Stomach smooth muscle (tissue), 2 donors: Measurements from ENCODE around the gene ZIK1.

Experiments
- H3K27ac ChIP-seq: one replicate; pipeline ENCODE4 v1.7.0; 2013; ENCODE audit warnings: mild to moderate bottlenecking, low read length, inconsistent platforms
- H3K27me3 ChIP-seq, 2 donors: one replicate each; pipeline ENCODE4 v1.7.0; 2013; ENCODE audit warnings: low read length in 2 of 2; ENCODE audit not compliant: insufficient read depth in 2 of 2, control insufficient read depth in 1 of 2
- H3K36me3 ChIP-seq, 2 donors: one replicate each; pipeline ENCODE4 v1.7.0; 2013; ENCODE audit warnings: low read length in 2 of 2; ENCODE audit not compliant: control insufficient read depth in 2 of 2, insufficient read depth in 2 of 2
- H3K4me1 ChIP-seq: one replicate; pipeline ENCODE4 v1.7.0; 2013; ENCODE audit warnings: low read length; ENCODE audit not compliant: control insufficient read depth, insufficient read depth
- H3K4me3 ChIP-seq, 2 donors: one replicate each; pipeline ENCODE4 v1.7.0; 2013; ENCODE audit warnings: low read length in 2 of 2
- H3K9ac ChIP-seq, 2 donors: one replicate each; pipeline ENCODE4 v1.7.0; 2013; ENCODE audit warnings: low read length in 2 of 2, mild to moderate bottlenecking in 1 of 2
- H3K9me3 ChIP-seq, 2 donors: one replicate each; pipeline ENCODE4 v1.7.0; 2013; ENCODE audit warnings: low read length in 2 of 2; ENCODE audit not compliant: control insufficient read depth in 2 of 2
- donor health status: healthy.
- donor health status: Pancreatic carcinoma.

Gene ZIK1

DNA sequence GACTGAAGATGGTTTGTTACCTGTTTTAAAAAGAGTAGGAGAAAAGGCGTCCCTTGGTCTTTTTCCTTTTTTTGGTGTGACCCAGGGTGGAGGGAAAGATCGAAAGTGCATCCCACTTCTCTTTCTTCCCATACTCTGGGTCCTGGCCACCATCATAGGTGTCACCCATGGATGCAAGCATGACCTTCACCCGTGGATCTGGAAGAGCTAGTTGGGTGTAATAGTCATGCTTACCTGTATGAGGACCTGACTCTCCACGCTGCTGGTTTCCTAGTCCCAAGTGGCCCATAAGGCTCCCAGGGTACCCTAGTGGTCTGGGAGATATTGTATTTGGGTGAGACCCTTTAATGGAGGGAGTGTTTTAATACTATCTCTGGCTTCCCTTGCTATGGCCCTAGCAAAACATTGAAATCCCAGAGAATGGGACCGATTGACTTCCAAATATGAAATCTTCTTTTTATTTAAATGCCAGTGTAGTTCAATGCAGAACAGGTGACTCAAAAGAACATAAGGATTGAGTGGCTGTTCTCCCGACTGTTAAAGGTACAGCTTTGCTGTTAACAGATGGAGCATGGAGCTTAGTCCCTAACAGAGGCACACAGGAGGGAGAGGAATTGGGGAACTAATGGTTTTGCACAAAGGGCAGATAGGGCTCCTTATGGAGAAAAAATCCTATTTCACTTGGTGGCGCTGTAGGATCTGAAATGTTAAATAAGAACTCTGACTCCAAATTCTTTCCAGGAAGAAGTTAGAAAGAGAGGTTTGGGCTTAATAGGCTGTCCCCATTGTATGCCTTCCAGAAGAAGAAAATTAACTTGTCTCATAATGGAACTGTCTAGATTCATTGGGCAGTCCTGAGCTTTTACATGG lies 17.3 kb upstream of the ZIK1 start:
- Histone ChIP-seq H3K27me3 (no peaks in the 10 kb centered on the region), H3K9ac (no peak overlapping the region), H3K36me3 (peaks cover 2 to 7% of the 10 kb centered on the region in 2 donors), H3K4me1 (no peaks in the 10 kb centered on the region), H3K27ac (no peak overlapping the region), H3K4me3 (no peak overlapping the region), H3K9me3 (peaks cover 41 to 58% of the 10 kb centered on the region in 2 donors)

DNA sequence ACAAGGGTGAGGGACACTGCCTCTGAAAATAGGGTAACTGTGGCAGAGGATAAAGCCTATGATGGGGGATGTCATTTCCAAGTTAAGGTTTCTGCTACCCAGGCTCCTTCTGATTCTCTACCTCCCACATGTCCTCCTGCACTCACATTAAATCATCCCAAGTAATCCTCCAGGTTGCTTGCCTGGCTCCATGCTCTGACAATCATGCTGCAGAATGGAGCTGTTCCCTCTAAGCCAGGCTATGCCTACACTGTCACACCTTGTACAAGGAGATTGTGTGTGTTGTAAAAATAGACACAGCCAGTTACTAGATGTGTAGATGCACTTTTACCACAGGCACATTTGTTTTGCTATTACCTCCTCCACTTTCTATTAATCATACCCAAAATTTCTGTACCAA lies 13.2 kb upstream of the ZIK1 start:
- H3K9ac ChIP-seq: no peak overlapping the region
- peaks cover 74 to 91% of the 10 kb centered on the region in 2 donors for H3K9me3 ChIP-seq
- peaks cover 43 to 48% of the 10 kb centered on the region in 2 donors for H3K36me3 ChIP-seq

DNA sequence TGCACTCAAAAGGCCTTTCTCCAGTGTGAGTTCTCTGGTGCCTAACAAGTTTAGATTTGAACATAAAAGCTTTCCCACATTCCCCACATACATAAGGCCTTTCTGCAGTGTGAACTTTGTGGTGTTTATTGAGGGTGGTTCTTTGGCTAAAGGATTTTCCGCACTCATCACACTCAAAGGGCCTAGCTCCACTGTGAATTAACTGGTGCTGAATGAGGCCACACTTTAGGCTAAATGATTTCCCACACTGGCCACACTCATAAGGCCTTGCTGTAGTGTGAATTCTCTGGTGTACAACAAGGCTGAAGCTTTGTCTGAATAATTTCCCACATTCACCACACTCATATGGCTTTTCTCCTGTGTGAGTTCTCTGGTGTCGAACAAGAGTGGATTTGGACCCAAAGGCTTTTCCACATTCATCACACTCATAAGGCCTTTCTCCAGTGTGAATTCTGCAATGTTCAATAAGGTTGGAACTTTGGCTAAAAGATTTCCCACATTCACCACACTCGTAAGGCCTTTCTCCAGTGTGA lies 11.5 kb upstream of the ZIK1 start:
- H3K4me3 ChIP-seq: peak overlapping the region in 1 of 2 donors; percentile 41
- no peaks in the 10 kb centered on the region for H3K27me3 ChIP-seq
- H3K9ac ChIP-seq: no peak overlapping the region
- H3K27ac ChIP-seq: no peak overlapping the region
- peaks cover 53 to 55% of the 10 kb centered on the region in 2 donors for H3K36me3 ChIP-seq
- peaks cover 74 to 86% of the 10 kb centered on the region in 2 donors for H3K9me3 ChIP-seq
- peaks cover under 1% of the 10 kb centered on the region for H3K4me1 ChIP-seq

More for the DNA sequence above, 13.2 kb upstream of the ZIK1 start:
- Histone ChIP-seq H3K27me3 (no peaks in the 10 kb centered on the region), H3K4me1 (no peaks in the 10 kb centered on the region), H3K4me3 (no peak overlapping the region), H3K27ac (no peak overlapping the region)

DNA sequence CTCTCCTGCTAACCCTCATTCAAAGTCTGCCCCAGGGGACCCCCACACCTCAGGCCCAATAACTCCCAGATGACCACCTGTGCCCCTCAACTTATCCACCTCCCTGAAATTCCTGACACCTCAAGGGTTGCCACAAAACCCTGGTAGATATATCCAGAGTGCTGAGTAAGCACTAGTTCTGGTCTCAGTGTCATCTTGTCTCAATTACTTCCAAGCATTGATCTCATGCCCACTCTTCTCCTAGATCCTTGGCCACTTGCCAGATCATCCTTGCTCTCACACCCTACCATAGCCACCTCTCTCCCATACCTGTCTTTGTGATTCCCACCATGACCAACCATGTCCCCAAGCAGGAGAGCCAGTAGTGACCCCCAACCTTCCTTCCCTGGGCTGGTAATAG lies 7.3 kb upstream of the ZIK1 start:
- H3K9ac ChIP-seq: no peak overlapping the region
- H3K9me3 ChIP-seq: peaks cover 51 to 53% of the 10 kb centered on the region in 2 donors
- H3K4me1 ChIP-seq: peaks cover 11% of the 10 kb centered on the region
- H3K27me3 ChIP-seq: no peaks in the 10 kb centered on the region
- H3K36me3 ChIP-seq: peaks cover 48 to 51% of the 10 kb centered on the region in 2 donors
- no peak overlapping the region for H3K27ac ChIP-seq
- peak overlapping the region; percentile 5 to 35 for H3K4me3 ChIP-seq

DNA sequence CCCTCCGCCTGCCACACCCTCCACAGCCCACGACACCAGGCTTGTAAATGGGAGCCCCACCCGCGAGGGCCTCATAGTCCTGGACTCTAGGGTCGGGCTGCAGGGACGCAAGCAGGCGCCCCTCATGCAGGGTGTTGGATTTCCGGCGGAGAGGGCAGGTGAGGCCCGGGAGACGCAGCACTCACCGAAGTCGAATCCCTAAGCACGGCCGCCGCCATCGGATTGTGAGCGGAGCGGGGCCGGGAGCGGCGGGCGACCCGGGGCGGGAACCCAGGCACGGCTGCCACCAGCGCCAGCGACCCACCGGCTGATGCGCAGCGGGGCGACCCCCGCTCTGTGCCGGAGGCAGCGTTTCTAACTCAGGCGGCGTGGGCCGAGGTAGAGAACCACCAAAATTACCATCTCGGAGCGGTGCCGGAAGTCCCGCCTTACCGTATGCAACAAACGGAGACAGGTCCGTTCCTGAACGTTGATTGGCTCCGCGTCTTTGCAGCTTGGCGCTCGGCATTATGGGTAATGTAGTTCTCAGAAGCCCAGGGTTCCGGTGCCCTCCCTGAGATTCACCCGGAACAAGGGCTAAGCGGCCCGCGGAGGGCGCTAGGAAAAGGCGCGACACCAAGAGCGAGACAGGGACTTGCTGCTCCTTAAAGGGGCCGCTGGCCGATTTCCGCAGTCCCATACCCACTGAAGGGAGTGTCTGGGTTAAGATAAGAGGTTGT lies 5.3 kb upstream of the ZIK1 start, which contains the start of gene ZNF416:
TSS of gene ZNF416 (minus strand) at position 425 of the 719 bp plus-strand sequence. CDS start at position 218, 207 bp downstream.
- H3K27ac ChIP-seq: peak within 1 kb of the TSS; percentile 46
- H3K27me3 ChIP-seq: no peaks in the 10 kb centered on the region
- H3K9ac ChIP-seq: peak within 1 kb of the TSS; percentile 75 to 80
- peaks cover 28 to 31% of the 10 kb centered on the region in 2 donors for H3K36me3 ChIP-seq
- H3K9me3 ChIP-seq: peaks cover 31 to 33% of the 10 kb centered on the region in 2 donors
- H3K4me3 ChIP-seq: peak within 1 kb of the TSS; percentile 91 to 97
- peaks cover 16% of the 10 kb centered on the region for H3K4me1 ChIP-seq

DNA sequence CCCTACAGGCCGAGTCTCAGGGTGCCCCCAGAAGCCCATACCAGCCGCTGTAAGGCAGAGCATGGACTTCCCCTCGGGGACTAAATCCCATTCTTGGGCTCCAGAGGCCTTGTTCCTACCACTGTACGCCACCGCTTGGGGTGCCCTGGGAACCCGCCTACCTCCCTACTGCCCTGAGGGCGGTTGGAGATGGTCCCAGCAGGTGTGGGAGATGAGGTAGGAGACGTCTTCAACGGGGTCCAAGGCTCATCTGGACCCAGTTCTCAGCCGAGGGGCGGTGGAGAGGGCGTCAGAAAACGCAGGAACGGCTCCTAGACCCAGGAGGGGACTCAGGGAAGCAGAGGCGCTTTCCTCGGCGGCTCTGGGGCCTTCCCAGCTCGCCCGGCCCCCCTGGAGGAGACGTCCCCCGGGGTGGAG lies 833 bp upstream of the ZIK1 start:
- Histone ChIP-seq H3K27ac (no peak overlapping the region), H3K4me3 (peak overlapping the region; percentile 69 to 85), H3K4me1 (peaks cover 18% of the 10 kb centered on the region), H3K9me3 (peaks cover 8 to 22% of the 10 kb centered on the region in 2 donors), H3K9ac (peak overlapping the region in 1 of 2 donors; percentile 58), H3K36me3 (peaks cover 6 to 11% of the 10 kb centered on the region in 2 donors), H3K27me3 (no peaks in the 10 kb centered on the region)

DNA sequence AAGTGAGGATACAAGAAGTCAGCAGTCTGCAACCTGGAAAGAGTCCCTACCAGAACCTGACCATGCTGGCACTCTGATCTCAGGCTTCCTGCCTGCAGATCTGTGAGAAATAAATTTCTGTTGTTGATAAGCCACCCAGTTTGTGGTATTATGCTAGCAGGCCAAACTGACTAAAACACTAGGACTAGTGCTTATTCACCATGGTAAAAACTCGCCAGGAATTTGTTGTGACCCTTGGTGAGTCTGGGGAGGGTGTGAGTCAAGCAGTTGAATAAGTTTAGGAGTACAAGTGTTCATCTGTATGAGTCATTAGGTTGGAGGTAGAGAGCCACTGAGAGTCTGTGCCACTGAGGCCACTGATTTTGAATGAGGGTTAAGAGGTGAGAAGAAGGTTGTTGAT lies 3.6 kb downstream of the ZIK1 start:
- H3K4me3 ChIP-seq: no peak overlapping the region
- H3K4me1 ChIP-seq: peaks cover 15% of the 10 kb centered on the region
- H3K27ac ChIP-seq: no peak overlapping the region
- H3K36me3 ChIP-seq: peaks cover 42 to 46% of the 10 kb centered on the region in 2 donors
- H3K9me3 ChIP-seq: peaks cover 50 to 64% of the 10 kb centered on the region in 2 donors
- H3K9ac ChIP-seq: no peak overlapping the region
- H3K27me3 ChIP-seq: no peaks in the 10 kb centered on the region

DNA sequence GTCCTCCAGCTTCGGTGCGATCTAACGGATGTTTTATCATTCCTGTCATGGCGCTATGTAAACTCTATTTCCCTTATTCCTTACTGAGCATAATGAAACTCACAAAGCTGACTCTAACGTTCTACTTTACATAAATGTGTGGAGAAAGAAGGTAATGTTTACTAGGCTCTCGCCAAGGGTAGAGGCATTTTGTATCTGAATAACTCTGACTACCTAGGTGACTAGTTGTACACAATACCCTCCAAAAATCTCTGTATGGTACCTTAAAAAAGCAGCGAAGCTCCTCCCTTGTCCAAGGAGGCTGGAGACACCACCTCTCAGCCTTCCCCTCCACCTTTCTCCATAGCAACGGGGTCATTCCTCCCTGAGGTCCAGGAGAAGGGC lies 15.4 kb downstream of the ZIK1 start:
- H3K9ac ChIP-seq: peak overlapping the region; percentile 63 to 71
- H3K27me3 ChIP-seq: no peaks in the 10 kb centered on the region
- peaks cover 3 to 14% of the 10 kb centered on the region in 2 donors for H3K36me3 ChIP-seq
- H3K27ac ChIP-seq: no peak overlapping the region
- peak overlapping the region; percentile 53 to 93 for H3K4me3 ChIP-seq
- peaks cover 17% of the 10 kb centered on the region for H3K4me1 ChIP-seq
- peaks cover 0 to 11% of the 10 kb centered on the region in 2 donors for H3K9me3 ChIP-seq

DNA sequence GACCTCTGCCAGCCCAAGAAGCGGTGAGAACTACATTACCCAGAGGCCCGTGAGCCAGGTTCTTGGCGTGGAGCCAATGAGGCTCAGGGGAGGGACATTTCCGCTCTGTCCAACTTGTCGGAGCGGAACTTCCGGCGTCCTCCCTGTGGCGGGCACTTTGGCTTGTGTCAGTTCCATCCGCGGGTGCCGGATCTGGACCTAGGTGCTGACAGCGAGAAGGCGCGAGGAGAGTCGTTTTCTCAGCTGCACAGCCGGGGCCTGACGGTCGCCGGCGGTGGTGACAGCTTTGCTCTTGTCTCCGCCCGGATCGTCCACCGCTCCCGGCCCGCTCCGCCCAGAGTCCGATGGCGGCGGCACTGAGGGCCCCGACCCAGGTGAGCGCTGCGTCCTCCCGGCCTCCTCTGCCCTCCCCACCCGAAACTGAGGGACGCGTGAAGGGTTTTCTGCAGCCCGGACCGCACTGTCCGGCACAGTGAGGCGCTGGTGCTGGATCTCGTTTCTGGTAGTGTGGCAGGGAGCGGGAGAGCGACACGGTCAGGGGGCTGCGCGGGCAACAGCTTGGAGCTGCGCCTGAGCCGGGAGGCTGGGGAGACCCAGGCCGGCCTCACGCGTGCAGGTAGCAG lies 15.9 kb downstream of the ZIK1 start, which contains the start of gene ZNF530:
TSS of gene ZNF530 (plus strand) at position 125 of the 623 bp plus-strand sequence. CDS start 4,461 bp downstream, outside the sequence.
- Histone ChIP-seq H3K27me3 (no peaks in the 10 kb centered on the region), H3K27ac (no peak within 1 kb of the TSS), H3K9ac (peak within 1 kb of the TSS; percentile 63 to 71), H3K9me3 (peaks cover 0 to 16% of the 10 kb centered on the region in 2 donors), H3K4me3 (peak within 1 kb of the TSS; percentile 53 to 93), H3K36me3 (peaks cover 8 to 19% of the 10 kb centered on the region in 2 donors), H3K4me1 (peaks cover 17% of the 10 kb centered on the region)

DNA sequence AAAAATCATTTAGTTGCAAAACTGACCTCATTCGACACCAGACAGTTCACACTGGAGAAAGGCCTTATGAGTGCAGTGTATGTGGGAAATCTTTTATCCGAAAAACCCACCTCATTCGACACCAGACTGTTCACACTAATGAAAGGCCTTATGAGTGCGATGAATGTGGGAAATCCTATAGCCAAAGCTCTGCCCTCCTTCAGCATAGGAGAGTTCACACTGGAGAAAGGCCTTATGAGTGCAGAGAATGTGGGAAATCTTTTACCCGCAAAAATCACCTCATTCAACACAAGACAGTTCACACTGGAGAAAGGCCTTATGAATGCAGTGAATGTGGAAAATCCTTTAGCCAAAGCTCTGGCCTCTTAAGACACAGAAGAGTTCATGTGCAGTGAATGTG lies 23.0 kb downstream of the ZIK1 start:
- Histone ChIP-seq H3K27ac (no peak overlapping the region), H3K4me3 (no peak overlapping the region), H3K9ac (no peak overlapping the region), H3K4me1 (no peaks in the 10 kb centered on the region), H3K9me3 (peaks cover 20 to 42% of the 10 kb centered on the region in 2 donors), H3K36me3 (peaks cover 30 to 45% of the 10 kb centered on the region in 2 donors), H3K27me3 (no peaks in the 10 kb centered on the region)
